ENCODE measurements around the gene CLASP2. TPM values are rescaled to one million over a fixed set of nuclear protein-coding genes. Genes with fewer than 3 reads are reported as not detected.
"Not testable (repeated sequence)": the region's sequence is repeated elsewhere in the genome, so short reads cannot be mapped to it uniquely, and the experiment has no call there.

Gene CLASP2
- total and polyA plus RNA-seq, 7 donors = 7.3 to 71.9 (median 37.7) TPM

DNA sequence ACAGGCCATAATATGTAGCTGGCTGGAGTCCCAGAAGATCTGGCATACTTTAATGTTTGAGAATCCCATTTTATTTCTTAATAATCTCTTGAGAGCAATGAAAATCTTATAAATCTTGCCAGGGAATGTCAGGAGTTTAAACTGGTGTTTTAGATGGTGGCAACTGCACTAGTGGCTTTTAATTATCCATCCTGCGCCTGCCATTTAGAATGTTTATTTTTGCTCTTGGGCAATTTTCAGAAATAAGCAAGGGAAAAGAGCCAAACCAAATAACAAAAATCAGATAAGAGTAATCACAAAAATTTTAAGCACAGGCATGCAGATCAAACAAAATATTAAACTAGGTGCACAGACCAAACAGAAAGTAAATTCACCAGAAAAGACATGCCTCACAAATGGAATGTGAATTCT, 235.9 kb downstream of the CLASP2 start:
- no peaks in the 10 kb centered on the region for H3K4me1 ChIP-seq
- no peak overlapping the region for H3K27ac ChIP-seq
- 69 to 70% (median 69%) methylated on average over 1 of the region's 1 CpG for WGBS, 3 donors
- H3K36me3 ChIP-seq (ENCODE audit: insufficient read depth in 1 of 2, low read depth in 1 of 2) = no peaks in the 10 kb centered on the region
- intact Hi-C loops (cut with DNase I) = no loop called here
- H3K4me3 ChIP-seq = no peak overlapping the region
- ATAC-seq = no peak
- DNase-seq = no peak
- H3K27me3 ChIP-seq (ENCODE audit: insufficient read depth in 3 of 3, low read length in 2 of 3) = no peaks in the 10 kb centered on the region
- no peak for TF ChIP-seq CTCF (IDR thresholded peaks at IDR 0.05)
- H3K9me3 ChIP-seq = no peaks in the 10 kb centered on the region

- TF ChIP-seq CTCF (IDR thresholded peaks at IDR 0.05) = no peak
- ATAC-seq = no peak
Measured at GRCh38 chr3:33474896-33475295, 243.2 kb downstream of the CLASP2 start.

GRCh38 chr3:33473813-33474212, 244.2 kb downstream of the CLASP2 start:
- H3K4me3 ChIP-seq = no peak overlapping the region
- 92 to 97% (median 96%) methylated on average over 2 of the region's 2 CpGs for WGBS, 3 donors
- intact Hi-C loops (cut with DNase I) = no loop called here
- no peak for ATAC-seq
- H3K9me3 ChIP-seq = no peaks in the 10 kb centered on the region
- H3K27me3 ChIP-seq (ENCODE audit: insufficient read depth in 3 of 3, low read length in 2 of 3) = no peaks in the 10 kb centered on the region
- DNase-seq = no peak
- no peak for TF ChIP-seq CTCF (IDR thresholded peaks at IDR 0.05)
- no peak overlapping the region for H3K27ac ChIP-seq
- no peaks in the 10 kb centered on the region for H3K36me3 ChIP-seq (ENCODE audit: insufficient read depth in 1 of 2, low read depth in 1 of 2)
- no peaks in the 10 kb centered on the region for H3K4me1 ChIP-seq

More at GRCh38 chr3:33474896-33475295, 243.2 kb downstream of the CLASP2 start:
- Histone ChIP-seq H3K27me3 (ENCODE audit: insufficient read depth in 3 of 3, low read length in 2 of 3) (no peaks in the 10 kb centered on the region), H3K4me3 (no peak overlapping the region), H3K9me3 (no peaks in the 10 kb centered on the region), H3K36me3 (ENCODE audit: insufficient read depth in 1 of 2, low read depth in 1 of 2) (no peaks in the 10 kb centered on the region), H3K4me1 (no peaks in the 10 kb centered on the region), H3K27ac (no peak overlapping the region)
- WGBS, 3 donors = 75 to 79% (median 78%) methylated on average over 2 of the region's 2 CpGs
- no peak for DNase-seq
- intact Hi-C loops (cut with DNase I) = no loop called here

GRCh38 chr3:33467786-33468185, 250.3 kb downstream of the CLASP2 start:
- TF ChIP-seq CTCF (IDR thresholded peaks at IDR 0.05) = no peak
- DNase-seq = no peak
- Histone ChIP-seq H3K27ac (no peak overlapping the region), H3K4me1 (no peaks in the 10 kb centered on the region), H3K36me3 (ENCODE audit: insufficient read depth in 1 of 2, low read depth in 1 of 2) (no peaks in the 10 kb centered on the region), H3K27me3 (ENCODE audit: insufficient read depth in 3 of 3, low read length in 2 of 3) (no peaks in the 10 kb centered on the region), H3K4me3 (no peak overlapping the region), H3K9me3 (no peaks in the 10 kb centered on the region)
- 92% methylated on average over 3 of the region's 3 CpGs for WGBS, 3 donors
- no peak for ATAC-seq
- intact Hi-C loops (cut with DNase I) = no loop called here

GRCh38 chr3:33461097-33461496, 257.0 kb downstream of the CLASP2 start:
- H3K27me3 ChIP-seq (ENCODE audit: insufficient read depth in 3 of 3, low read length in 2 of 3) = no peaks in the 10 kb centered on the region
- ATAC-seq (no peak), DNase-seq (no peak)
- no peak overlapping the region for H3K27ac ChIP-seq
- intact Hi-C loops (cut with DNase I) = no loop called here
- WGBS, 3 donors = 93 to 94% (median 94%) methylated on average over 2 of the region's 2 CpGs
- TF ChIP-seq CTCF (IDR thresholded peaks at IDR 0.05) = no peak
- H3K4me1 ChIP-seq = no peaks in the 10 kb centered on the region
- no peak overlapping the region for H3K4me3 ChIP-seq
- no peaks in the 10 kb centered on the region for H3K36me3 ChIP-seq (ENCODE audit: insufficient read depth in 1 of 2, low read depth in 1 of 2)
- peaks cover 32% of the 10 kb centered on the region for H3K9me3 ChIP-seq

DNA sequence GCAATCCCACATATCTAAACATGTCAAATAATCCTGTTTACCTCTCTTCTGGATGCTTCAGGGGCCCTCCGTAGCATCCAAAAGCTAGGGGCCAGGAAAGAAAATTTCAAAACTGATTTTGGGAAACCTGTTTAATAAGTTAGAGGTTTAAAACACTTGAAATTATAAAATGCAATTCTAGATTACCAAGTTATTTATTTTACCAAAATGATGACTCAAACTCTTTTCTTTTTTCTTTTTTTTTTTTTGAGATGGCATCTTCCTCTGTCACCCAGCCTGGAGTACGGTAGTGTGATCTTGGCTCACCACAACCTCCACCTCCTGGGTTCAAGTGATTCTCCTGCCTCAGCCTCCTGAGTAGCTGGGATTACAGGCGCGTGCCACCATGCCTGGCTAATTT, 258.5 kb downstream of the CLASP2 start:
- WGBS, 3 donors = 92 to 100% (median 96%) methylated on average over 2 to 4 of the region's 4 CpGs
- H3K4me1 ChIP-seq; H3K27ac ChIP-seq; DNase-seq; H3K36me3 ChIP-seq (ENCODE audit: insufficient read depth in 1 of 2, low read depth in 1 of 2); H3K4me3 ChIP-seq; H3K27me3 ChIP-seq (ENCODE audit: insufficient read depth in 3 of 3, low read length in 2 of 3); intact Hi-C loops (cut with DNase I); ATAC-seq: not testable (repeated sequence)
- H3K9me3 ChIP-seq = peaks cover 32% of the 10 kb centered on the region
